ENCODE results near the gene HOXB1. TPM values are rescaled to one million over a fixed set of nuclear protein-coding genes. Genes with fewer than 3 reads are reported as not detected.
"Not testable (repeated sequence)": the region's sequence is repeated elsewhere in the genome, so short reads cannot be mapped to it uniquely, and the experiment has no call there.

HOXB1 gene
- total and polyA plus RNA-seq, 2 of the 13 experiments (the other 11 are each of a cell fraction or from before 2014, with no cell fraction given) = not detected

GRCh38 chr17:48483004-48483403 lies 47.8 kb downstream of the HOXB1 start (continued):
- no peak for TF ChIP-seq ZNF318 (CRISPR knock-in tag; IDR thresholded peaks at IDR 0.05)
- no peak for TF ChIP-seq PHB2 (IDR thresholded peaks at IDR 0.05; ENCODE audit: partially characterized antibody)
- TF ChIP-seq HDAC2 (CRISPR knock-in tag; IDR thresholded peaks at IDR 0.05) = no peak
- no peak for TF ChIP-seq FOXP1 (IDR thresholded peaks at IDR 0.05)
- TF ChIP-seq FOXP1 (CRISPR knock-in tag; IDR thresholded peaks at IDR 0.05) = no peak
- TF ChIP-seq AKNA (CRISPR knock-in tag; IDR thresholded peaks at IDR 0.05; ENCODE audit: borderline replicate concordance) = no peak

GRCh38 chr17:48482301-48482700 lies 48.5 kb downstream of the HOXB1 start:
- H3K4me2 ChIP-seq (ENCODE audit: low read depth, low read length); H3K4me3 ChIP-seq (replicated peaks in 1 of 3; ENCODE audit: insufficient read depth in 1 of 3, low read depth in 2 of 3, low read length in 3 of 3); H4K20me1 ChIP-seq (ENCODE audit: insufficient read depth, low read length); H3K9me3 ChIP-seq (ENCODE audit: low read length); POLR2A ChIA-PET; BruUV-seq (replicated peaks); intact Hi-C loops (cut with micrococcal nuclease; ENCODE audit: unreplicated experiment); DNase-seq (ENCODE audit: low spot score); H3K79me2 ChIP-seq (ENCODE audit: insufficient read depth, low read length); CTCF ChIA-PET (ENCODE audit: low intra/inter-chr PET ratio, low total read pairs); FAIRE-seq; H3K9ac ChIP-seq (ENCODE audit: insufficient read depth, low read depth, low read length); in situ Hi-C loops (cut with HindIII; ENCODE audit: extremely low pct_ligation_motif_present, low pct_unique_long_range_greater_than_20kb); H3K27ac ChIP-seq (ENCODE audit: extremely low read length, insufficient read depth, low read length); ATAC-seq; H3K36me3 ChIP-seq (replicated peaks in 1 of 2; ENCODE audit: control insufficient read depth in 1 of 2, insufficient read depth in 2 of 2, low read length in 2 of 2); H2AFZ ChIP-seq (ENCODE audit: low read length); H3K4me1 ChIP-seq (ENCODE audit: insufficient read depth, low read length): not testable (repeated sequence)
- WGBS (ENCODE audit: low lambda C conversion rate) = 3% methylated on average over 4 of the region's 4 CpGs
- H3K27me3 ChIP-seq (ENCODE audit: control insufficient read depth in 1 of 2, insufficient read depth in 2 of 2, low read length in 2 of 2) = peaks cover 3 to 32% of the 10 kb centered on the region in 2 experiments; a peak in 4 of 5 replicates
